ENCODE measurements around the gene RAB29. TPM values are rescaled to one million over a fixed set of nuclear protein-coding genes. Genes with fewer than 3 reads are reported as not detected.
"Not testable (repeated sequence)": the region's sequence is repeated elsewhere in the genome, so short reads cannot be mapped to it uniquely, and the experiment has no call there.

Gene RAB29
- total RNA-seq, 1 experiment from 2014 or later: 11.0 TPM

DNA sequence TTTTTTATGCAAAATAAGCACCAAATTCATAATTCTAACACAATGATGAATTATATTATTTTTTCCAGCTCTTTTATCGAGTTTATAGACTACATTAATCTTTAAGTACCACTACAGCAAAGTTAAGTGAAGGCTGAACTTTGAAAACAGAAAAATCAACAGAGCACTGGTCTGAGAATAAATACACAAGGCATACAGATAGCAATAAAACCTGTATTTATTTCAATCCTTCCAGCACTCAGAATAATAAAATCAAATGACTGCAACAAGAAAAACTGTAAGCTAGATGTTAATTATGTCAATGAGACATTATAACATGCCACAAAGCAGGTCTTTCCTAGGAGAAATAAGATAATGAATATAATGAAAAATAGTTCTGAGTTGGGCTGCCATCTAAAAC, 49.8 kb downstream of the RAB29 start (continued):
- no peak for TF ChIP-seq NFATC4 (CRISPR knock-in tag; IDR thresholded peaks at IDR 0.05)
- TF ChIP-seq, protein P1, sequence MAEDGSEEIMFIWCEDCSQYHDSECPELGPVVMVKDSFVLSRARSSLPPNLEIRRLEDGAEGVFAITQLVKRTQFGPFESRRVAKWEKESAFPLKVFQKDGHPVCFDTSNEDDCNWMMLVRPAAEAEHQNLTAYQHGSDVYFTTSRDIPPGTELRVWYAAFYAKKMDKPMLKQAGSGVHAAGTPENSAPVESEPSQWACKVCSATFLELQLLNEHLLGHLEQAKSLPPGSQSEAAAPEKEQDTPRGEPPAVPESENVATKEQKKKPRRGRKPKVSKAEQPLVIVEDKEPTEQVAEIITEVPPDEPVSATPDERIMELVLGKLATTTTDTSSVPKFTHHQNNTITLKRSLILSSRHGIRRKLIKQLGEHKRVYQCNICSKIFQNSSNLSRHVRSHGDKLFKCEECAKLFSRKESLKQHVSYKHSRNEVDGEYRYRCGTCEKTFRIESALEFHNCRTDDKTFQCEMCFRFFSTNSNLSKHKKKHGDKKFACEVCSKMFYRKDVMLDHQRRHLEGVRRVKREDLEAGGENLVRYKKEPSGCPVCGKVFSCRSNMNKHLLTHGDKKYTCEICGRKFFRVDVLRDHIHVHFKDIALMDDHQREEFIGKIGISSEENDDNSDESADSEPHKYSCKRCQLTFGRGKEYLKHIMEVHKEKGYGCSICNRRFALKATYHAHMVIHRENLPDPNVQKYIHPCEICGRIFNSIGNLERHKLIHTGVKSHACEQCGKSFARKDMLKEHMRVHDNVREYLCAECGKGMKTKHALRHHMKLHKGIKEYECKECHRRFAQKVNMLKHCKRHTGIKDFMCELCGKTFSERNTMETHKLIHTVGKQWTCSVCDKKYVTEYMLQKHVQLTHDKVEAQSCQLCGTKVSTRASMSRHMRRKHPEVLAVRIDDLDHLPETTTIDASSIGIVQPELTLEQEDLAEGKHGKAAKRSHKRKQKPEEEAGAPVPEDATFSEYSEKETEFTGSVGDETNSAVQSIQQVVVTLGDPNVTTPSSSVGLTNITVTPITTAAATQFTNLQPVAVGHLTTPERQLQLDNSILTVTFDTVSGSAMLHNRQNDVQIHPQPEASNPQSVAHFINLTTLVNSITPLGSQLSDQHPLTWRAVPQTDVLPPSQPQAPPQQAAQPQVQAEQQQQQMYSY (CRISPR knock-in tag; IDR thresholded peaks at IDR 0.05): no peak
- TF ChIP-seq, protein P2, sequence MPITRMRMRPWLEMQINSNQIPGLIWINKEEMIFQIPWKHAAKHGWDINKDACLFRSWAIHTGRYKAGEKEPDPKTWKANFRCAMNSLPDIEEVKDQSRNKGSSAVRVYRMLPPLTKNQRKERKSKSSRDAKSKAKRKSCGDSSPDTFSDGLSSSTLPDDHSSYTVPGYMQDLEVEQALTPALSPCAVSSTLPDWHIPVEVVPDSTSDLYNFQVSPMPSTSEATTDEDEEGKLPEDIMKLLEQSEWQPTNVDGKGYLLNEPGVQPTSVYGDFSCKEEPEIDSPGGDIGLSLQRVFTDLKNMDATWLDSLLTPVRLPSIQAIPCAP (CRISPR knock-in tag; IDR thresholded peaks at IDR 0.05): no peak
- no peak for TF ChIP-seq ZNF671 (CRISPR knock-in tag; IDR thresholded peaks at IDR 0.05)
- TF ChIP-seq MYBL2 (CRISPR knock-in tag; IDR thresholded peaks at IDR 0.05): no peak

DNA sequence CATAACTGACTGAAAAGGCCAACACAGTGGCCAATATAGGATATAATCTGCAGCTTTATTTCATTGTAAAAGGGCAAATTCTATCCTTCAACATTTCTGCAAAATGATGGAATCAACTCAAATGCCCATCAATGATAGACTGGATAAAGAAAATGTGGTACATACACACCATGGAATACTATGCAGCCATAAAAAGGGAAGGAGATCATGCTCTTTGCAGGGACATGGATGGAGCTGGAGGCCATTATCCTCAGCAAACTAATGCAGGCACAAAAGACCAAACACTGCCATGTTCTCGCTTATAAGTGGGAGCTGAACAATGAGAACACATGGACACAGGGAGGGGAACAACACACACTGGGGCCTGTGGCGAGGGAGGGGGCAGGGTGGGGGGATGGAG, 54.5 kb downstream of the RAB29 start:
- ChIA-PET POLR2A (interaction anchor here (0.7 kb wide), 1 partner anchor 128 kb away, joined by 4 read pairs; no protein-coding TSS in a partner anchor), CTCF (interaction anchor here (1.2 kb wide), 1 partner anchor 129 kb away, joined by 3 read pairs; no protein-coding TSS in a partner anchor)
- not testable (repeated sequence) for ATAC-seq; H3K4me3 Mint-ChIP-seq; DNase-seq (ENCODE audit: low spot score); H3K27ac Mint-ChIP-seq; H3K9me3 Mint-ChIP-seq; H3K27me3 Mint-ChIP-seq (ENCODE audit: low read depth)
- Mint-ChIP-seq H3K4me1 (peaks cover 11% of the 10 kb centered on the region), H3K36me3 (peaks cover 75% of the 10 kb centered on the region)

DNA sequence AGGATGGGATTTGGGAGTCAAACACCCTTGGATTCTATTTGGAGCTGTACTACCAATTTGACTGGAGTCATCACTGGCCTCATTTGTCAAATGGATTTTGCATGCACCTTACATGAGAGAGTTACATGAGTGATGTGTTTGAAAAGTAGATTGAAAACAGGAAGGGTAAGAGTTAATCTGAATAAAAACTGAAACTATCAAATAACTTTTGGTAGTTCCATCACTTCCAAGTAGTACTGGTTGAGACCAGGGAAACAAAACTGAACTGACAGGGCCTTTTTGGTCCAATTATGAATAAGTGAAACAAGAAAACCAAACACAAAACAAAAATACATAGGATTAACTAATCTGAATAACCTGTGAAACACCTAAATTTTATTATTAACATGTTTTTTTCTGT, 55.5 kb downstream of the RAB29 start:
- ATAC-seq (no peak), DNase-seq (ENCODE audit: low spot score) (no peak)
- ChIA-PET CTCF (no interaction called here), POLR2A (no interaction called here)
- TF ChIP-seq ZNF416 (CRISPR knock-in tag; IDR thresholded peaks at IDR 0.05) (no peak), FOXP1 (CRISPR knock-in tag; IDR thresholded peaks at IDR 0.05; ENCODE audit: borderline replicate concordance) (no peak), ZNF232 (CRISPR knock-in tag; IDR thresholded peaks at IDR 0.05) (no peak), NR1H2 (CRISPR knock-in tag; IDR thresholded peaks at IDR 0.05) (no peak), MYBL2 (CRISPR knock-in tag; IDR thresholded peaks at IDR 0.05) (no peak), ATF1 (CRISPR knock-in tag; IDR thresholded peaks at IDR 0.05) (no peak), FOXJ3 (CRISPR knock-in tag; IDR thresholded peaks at IDR 0.05; ENCODE audit: borderline replicate concordance) (no peak), MXD4 (CRISPR knock-in tag; IDR thresholded peaks at IDR 0.05; ENCODE audit: borderline replicate concordance) (no peak), NR2C2 (CRISPR knock-in tag; IDR thresholded peaks at IDR 0.05) (no peak)
- TF ChIP-seq, protein P3, sequence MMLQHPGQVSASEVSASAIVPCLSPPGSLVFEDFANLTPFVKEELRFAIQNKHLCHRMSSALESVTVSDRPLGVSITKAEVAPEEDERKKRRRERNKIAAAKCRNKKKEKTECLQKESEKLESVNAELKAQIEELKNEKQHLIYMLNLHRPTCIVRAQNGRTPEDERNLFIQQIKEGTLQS (CRISPR knock-in tag; conservative IDR thresholded peaks at IDR 0.05): no peak
- TF ChIP-seq, protein P4, sequence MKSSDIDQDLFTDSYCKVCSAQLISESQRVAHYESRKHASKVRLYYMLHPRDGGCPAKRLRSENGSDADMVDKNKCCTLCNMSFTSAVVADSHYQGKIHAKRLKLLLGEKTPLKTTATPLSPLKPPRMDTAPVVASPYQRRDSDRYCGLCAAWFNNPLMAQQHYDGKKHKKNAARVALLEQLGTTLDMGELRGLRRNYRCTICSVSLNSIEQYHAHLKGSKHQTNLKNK (CRISPR knock-in tag; IDR thresholded peaks at IDR 0.05): no peak
- TF ChIP-seq, protein P5, sequence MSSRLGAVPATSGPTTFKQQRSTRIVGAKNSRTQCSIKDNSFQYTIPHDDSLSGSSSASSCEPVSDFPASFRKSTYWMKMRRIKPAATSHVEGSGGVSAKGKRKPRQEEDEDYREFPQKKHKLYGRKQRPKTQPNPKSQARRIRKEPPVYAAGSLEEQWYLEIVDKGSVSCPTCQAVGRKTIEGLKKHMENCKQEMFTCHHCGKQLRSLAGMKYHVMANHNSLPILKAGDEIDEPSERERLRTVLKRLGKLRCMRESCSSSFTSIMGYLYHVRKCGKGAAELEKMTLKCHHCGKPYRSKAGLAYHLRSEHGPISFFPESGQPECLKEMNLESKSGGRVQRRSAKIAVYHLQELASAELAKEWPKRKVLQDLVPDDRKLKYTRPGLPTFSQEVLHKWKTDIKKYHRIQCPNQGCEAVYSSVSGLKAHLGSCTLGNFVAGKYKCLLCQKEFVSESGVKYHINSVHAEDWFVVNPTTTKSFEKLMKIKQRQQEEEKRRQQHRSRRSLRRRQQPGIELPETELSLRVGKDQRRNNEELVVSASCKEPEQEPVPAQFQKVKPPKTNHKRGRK (CRISPR knock-in tag; IDR thresholded peaks at IDR 0.05; ENCODE audit: borderline replicate concordance): no peak
- TF ChIP-seq, protein P6, sequence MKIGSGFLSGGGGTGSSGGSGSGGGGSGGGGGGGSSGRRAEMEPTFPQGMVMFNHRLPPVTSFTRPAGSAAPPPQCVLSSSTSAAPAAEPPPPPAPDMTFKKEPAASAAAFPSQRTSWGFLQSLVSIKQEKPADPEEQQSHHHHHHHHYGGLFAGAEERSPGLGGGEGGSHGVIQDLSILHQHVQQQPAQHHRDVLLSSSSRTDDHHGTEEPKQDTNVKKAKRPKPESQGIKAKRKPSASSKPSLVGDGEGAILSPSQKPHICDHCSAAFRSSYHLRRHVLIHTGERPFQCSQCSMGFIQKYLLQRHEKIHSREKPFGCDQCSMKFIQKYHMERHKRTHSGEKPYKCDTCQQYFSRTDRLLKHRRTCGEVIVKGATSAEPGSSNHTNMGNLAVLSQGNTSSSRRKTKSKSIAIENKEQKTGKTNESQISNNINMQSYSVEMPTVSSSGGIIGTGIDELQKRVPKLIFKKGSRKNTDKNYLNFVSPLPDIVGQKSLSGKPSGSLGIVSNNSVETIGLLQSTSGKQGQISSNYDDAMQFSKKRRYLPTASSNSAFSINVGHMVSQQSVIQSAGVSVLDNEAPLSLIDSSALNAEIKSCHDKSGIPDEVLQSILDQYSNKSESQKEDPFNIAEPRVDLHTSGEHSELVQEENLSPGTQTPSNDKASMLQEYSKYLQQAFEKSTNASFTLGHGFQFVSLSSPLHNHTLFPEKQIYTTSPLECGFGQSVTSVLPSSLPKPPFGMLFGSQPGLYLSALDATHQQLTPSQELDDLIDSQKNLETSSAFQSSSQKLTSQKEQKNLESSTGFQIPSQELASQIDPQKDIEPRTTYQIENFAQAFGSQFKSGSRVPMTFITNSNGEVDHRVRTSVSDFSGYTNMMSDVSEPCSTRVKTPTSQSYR (CRISPR knock-in tag; IDR thresholded peaks at IDR 0.05): no peak
- Mint-ChIP-seq H3K27ac (peak overlapping the region; percentile 2; the same call in 1 of the 2 replicates), H3K4me3 (no peak overlapping the region), H3K27me3 (ENCODE audit: low read depth) (no peaks in the 10 kb centered on the region), H3K36me3 (peaks cover 66% of the 10 kb centered on the region), H3K9me3 (no peaks in the 10 kb centered on the region), H3K4me1 (peaks cover 21% of the 10 kb centered on the region)

Data from WTC11 (cell line).